Measurements from ENCODE around the gene PAFAH2. TPM values are rescaled to one million over a fixed set of nuclear protein-coding genes. Genes with fewer than 3 reads are reported as not detected.
"Not testable (repeated sequence)": the region's sequence is repeated elsewhere in the genome, so short reads cannot be mapped to it uniquely, and the experiment has no call there.

Gene PAFAH2
- total RNA-seq, 1 donor from 2014 or later: 11.2 TPM

GRCh38 chr1:25936947-25937346 lies 60.9 kb downstream of the PAFAH2 start:
- intact Hi-C loops (cut with micrococcal nuclease): no loop called here

GRCh38 chr1:25933479-25934365 lies 64.1 kb downstream of the PAFAH2 start:
- intact Hi-C loops (cut with micrococcal nuclease): no loop called here

- intact Hi-C loops (cut with micrococcal nuclease): not testable (repeated sequence)
Observed at GRCh38 chr1:25932811-25933400, 65.0 kb downstream of the PAFAH2 start.

GRCh38 chr1:25932321-25932720 lies 65.5 kb downstream of the PAFAH2 start:
- intact Hi-C loops (cut with micrococcal nuclease): no loop called here

GRCh38 chr1:25929016-25929415 lies 68.8 kb downstream of the PAFAH2 start:
- intact Hi-C loops (cut with micrococcal nuclease): no loop called here

- intact Hi-C loops (cut with micrococcal nuclease): no loop called here
Observed at GRCh38 chr1:25927521-25928265, 70.2 kb downstream of the PAFAH2 start.

GRCh38 chr1:25926731-25927496 lies 70.9 kb downstream of the PAFAH2 start:
- intact Hi-C loops (cut with micrococcal nuclease): no loop called here

GRCh38 chr1:25924454-25924853 lies 73.4 kb downstream of the PAFAH2 start:
- intact Hi-C loops (cut with micrococcal nuclease): no loop called here

GRCh38 chr1:25922971-25923552 lies 74.8 kb downstream of the PAFAH2 start:
- intact Hi-C loops (cut with micrococcal nuclease): no loop called here

- intact Hi-C loops (cut with micrococcal nuclease): no loop called here
Observed at GRCh38 chr1:25922056-25922970, 75.5 kb downstream of the PAFAH2 start.

GRCh38 chr1:25918615-25919014 lies 79.2 kb downstream of the PAFAH2 start:
- intact Hi-C loops (cut with micrococcal nuclease): no loop called here

GRCh38 chr1:25917996-25918395 lies 79.9 kb downstream of the PAFAH2 start:
- intact Hi-C loops (cut with micrococcal nuclease): no loop called here

- intact Hi-C loops (cut with micrococcal nuclease): no loop called here
Observed at GRCh38 chr1:25916460-25916859, 81.4 kb downstream of the PAFAH2 start.

- intact Hi-C loops (cut with micrococcal nuclease): no loop called here
Observed at GRCh38 chr1:25914074-25914995, 83.5 kb downstream of the PAFAH2 start.

GRCh38 chr1:25913206-25913605 lies 84.7 kb downstream of the PAFAH2 start:
- intact Hi-C loops (cut with micrococcal nuclease): no loop called here

GRCh38 chr1:25912076-25912831 lies 85.6 kb downstream of the PAFAH2 start:
- intact Hi-C loops (cut with micrococcal nuclease): no loop called here

- intact Hi-C loops (cut with micrococcal nuclease): no loop called here
Observed at GRCh38 chr1:25911162-25911561, 86.7 kb downstream of the PAFAH2 start.
